B cell (primary cell): ENCODE results near the gene ENO2. TPM values are rescaled to one million over a fixed set of nuclear protein-coding genes. Genes with fewer than 3 reads are reported as not detected.

Experiments used
- ATAC-seq: fragments of 200-7000 bp; cut with Tn5 transposase; one replicate; pipeline ENCODE4 v1.10.0; 2021; ENCODE audit warnings: low read depth, mild to moderate bottlenecking, moderate number of reproducible peaks, moderate library complexity
- CTCF ChIA-PET: fragments of 350-600 bp; sonication (Branson Sonifier 250); formaldehyde crosslinking; loops from one replicate; lab custom pipeline; 2021; ENCODE audit warnings: antibody characterized with exemption, inconsistent platforms; lab: Charles Lee
- POLR2A ChIA-PET: fragments of 350-600 bp; sonication (Branson Sonifier 250); formaldehyde crosslinking; loops from one replicate; lab custom pipeline; 2021; ENCODE audit warnings: antibody characterized with exemption; lab: Charles Lee
- DNase-seq: peaks from one replicate; pipeline ENCODE4 v3.0.0; 2013
- H2AFZ ChIP-seq: 2 replicates; pipeline ENCODE4 v1.6.1; 2012; ENCODE audit warnings: mild to moderate bottlenecking, low read depth, low read length; ENCODE audit not compliant: insufficient read depth, poor library complexity, severe bottlenecking
- H3K27ac ChIP-seq, 2 donors: 1 replicate in 1 of 2; 2 replicates in 1 of 2; pipeline ENCODE4 v1.5.1; 2012 to 2013; ENCODE audit warnings: low read length in 2 of 2, mild to moderate bottlenecking in 2 of 2, moderate library complexity in 1 of 2
- H3K27me3 ChIP-seq, 4 experiments: fragments of 200-600 bp in 1 of 4; sonication (generic) in 1 of 4; replicated peaks in 1 of 4; 1 replicate in 2 of 4; 2 replicates in 2 of 4; pipeline versions ENCODE4 v1.6.1 to v1.7.0; 2013 to 2016; ENCODE audit warnings: low read length in 3 of 4, mild to moderate bottlenecking in 2 of 4, mixed read lengths in 1 of 4, moderate library complexity in 1 of 4; ENCODE audit not compliant: insufficient read depth in 4 of 4, control insufficient read depth in 3 of 4; ENCODE audit errors: control extremely low read depth in 1 of 4
- H3K36me3 ChIP-seq, 2 experiments: replicated peaks in 1 of 2; 1 replicate in 1 of 2; 2 replicates in 1 of 2; pipeline versions ENCODE4 v1.6.1 to v1.7.1; 2013; ENCODE audit warnings: low read length in 1 of 2; ENCODE audit not compliant: insufficient read depth in 2 of 2, control insufficient read depth in 1 of 2; ENCODE audit errors: control extremely low read depth in 1 of 2, extremely low read depth in 1 of 2
- H3K4me1 ChIP-seq, 2 donors: fragments of 200-600 bp in 1 of 2; sonication (generic) in 1 of 2; 1 replicate in 1 of 2; 2 replicates in 1 of 2; pipeline versions ENCODE4 v1.5.1 to v1.6.1; 2013 to 2017; ENCODE audit warnings: low read length in 2 of 2; ENCODE audit not compliant: control insufficient read depth in 2 of 2, insufficient read depth in 2 of 2
- H3K4me2 ChIP-seq: replicated peaks from 2 replicates; pipeline ENCODE3; 2012; ENCODE audit warnings: mild to moderate bottlenecking, low read depth, low read length; ENCODE audit not compliant: poor library complexity, severe bottlenecking
- H3K4me3 ChIP-seq, 5 experiments: fragments of 200-600 bp in 1 of 5; sonication (generic) in 1 of 5; 1 replicate in 3 of 5; 2 replicates in 2 of 5; pipeline versions ENCODE4 v1.5.1 to v1.7.0; 2011 to 2016; ENCODE audit warnings: low read length in 4 of 5, mild to moderate bottlenecking in 4 of 5, low read depth in 2 of 5, control low read depth in 1 of 5, moderate library complexity in 1 of 5; ENCODE audit not compliant: insufficient read depth in 1 of 5; ENCODE audit errors: control extremely low read depth in 1 of 5, extremely low read depth in 1 of 5
- H3K79me2 ChIP-seq: fragments of 200-600 bp; sonication (generic); one replicate; pipeline ENCODE4 v1.6.0; 2016; ENCODE audit warnings: low read length; ENCODE audit not compliant: control insufficient read depth, insufficient read depth
- H3K9ac ChIP-seq: fragments of 200-600 bp; sonication (generic); 2 replicates; pipeline ENCODE4 v1.6.1; 2017; ENCODE audit warnings: mild to moderate bottlenecking, low read length, moderate library complexity
- H3K9me3 ChIP-seq, 3 donors: one replicate each; pipeline versions ENCODE4 v1.6.1 to v1.7.1; 2013; ENCODE audit warnings: low read length in 2 of 3; ENCODE audit not compliant: control insufficient read depth in 2 of 3, insufficient read depth in 1 of 3; ENCODE audit errors: control extremely low read depth in 1 of 3
- H4K20me1 ChIP-seq: 2 replicates; pipeline ENCODE4 v1.6.0; 2012; ENCODE audit warnings: mild to moderate bottlenecking, low read length; ENCODE audit not compliant: insufficient read depth, control insufficient read depth, poor library complexity, severe bottlenecking
- H3K27ac Mint-ChIP-seq: one replicate; pipeline ENCODE4 v1.8.0; 2021; ENCODE audit warnings: mixed read lengths
- H3K27me3 Mint-ChIP-seq: one replicate; pipeline ENCODE4 v1.8.0; 2021; ENCODE audit warnings: mixed read lengths
- H3K4me1 Mint-ChIP-seq: one replicate; pipeline ENCODE4 v1.8.0; 2021; ENCODE audit warnings: mixed read lengths
- H3K4me3 Mint-ChIP-seq: one replicate; pipeline ENCODE4 v1.8.0; 2021; ENCODE audit warnings: mixed read lengths
- H3K9me3 Mint-ChIP-seq: one replicate; pipeline ENCODE4 v1.8.0; 2022; ENCODE audit warnings: mixed read lengths; ENCODE audit not compliant: insufficient read depth
- EZH2 ChIP-seq: IDR thresholded peaks from 2 replicates; pipeline ENCODE4 v1.6.1; 2012; ENCODE audit warnings: borderline replicate concordance, low read depth, mild to moderate bottlenecking, moderate library complexity, low read length; ENCODE audit not compliant: insufficient read depth, poor library complexity, severe bottlenecking
- WGBS: methylation state at CpG from one replicate; pipeline ENCODE4 v1.1.5; 2013; ENCODE audit warnings: missing lambda C conversion rate; ENCODE audit not compliant: insufficient coverage; 5-methylcytosine and 5-hydroxymethylcytosine counted together
- intact Hi-C: fragments of 100-400 bp; cut with micrococcal nuclease; formaldehyde crosslinking; loops from one replicate; pipeline ENCODE4 v1.10.0; 2022
- polyA plus RNA-seq: library from polyadenylated mRNA; depleted of rRNA; stranded (reverse); fragments of >200 nt; gene quantifications from 2 replicates; pipeline ENCODE4 v1.2.3, GENCODE V29; 2012
- total RNA-seq, 2 donors: library from RNA; stranded (reverse); fragments of 120-200 nt in 1 of 2; gene quantifications; 1 replicate in 1 of 2; 2 replicates in 1 of 2; pipeline versions ENCODE4 v1.2.3 to v1.2.4, GENCODE V29; 2013 to 2022
- TF ChIP-seq, protein P1 (sequence below): fragments of 200-600 bp; IDR thresholded peaks from one replicate; pipeline ENCODE4 v1.8.0; 2022; ENCODE audit warnings: antibody characterized with exemption, mild to moderate bottlenecking

ENO2 gene
- total and polyA plus RNA-seq, 2 donors (not counting 1 experiment from before 2014, with no cell fraction given) = 42.5 to 55.3 TPM

DNA sequence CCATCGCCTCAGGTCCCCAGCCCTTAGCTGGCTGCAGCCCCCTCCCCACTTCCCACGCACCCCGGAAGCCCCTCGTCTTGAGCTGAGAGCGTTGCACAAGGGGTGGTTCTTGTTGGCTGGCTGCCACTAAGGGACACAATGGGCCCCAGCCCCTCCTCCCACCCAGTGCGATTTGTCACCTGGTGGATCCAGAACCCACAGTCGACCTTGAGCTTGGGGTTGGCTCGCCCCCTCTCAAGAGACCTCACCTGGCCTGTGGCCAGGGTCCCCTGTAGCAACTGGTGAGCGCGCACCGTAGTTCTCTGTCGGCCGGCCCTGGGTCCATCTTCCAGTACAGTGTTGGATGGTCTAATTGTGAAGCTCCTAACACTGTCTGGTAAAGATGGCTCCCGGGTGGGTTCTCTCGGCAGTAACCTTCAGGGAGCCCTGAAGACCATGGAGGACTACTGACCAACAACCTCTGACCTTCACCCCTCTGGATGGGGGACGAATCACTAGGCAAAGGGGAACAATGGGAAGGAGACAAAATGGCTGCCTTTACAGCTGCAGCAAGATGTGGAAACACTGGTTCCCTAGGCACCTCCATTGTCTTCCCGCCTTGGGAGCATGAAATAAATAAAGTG, 49.5 kb downstream of the ENO2 start:
- no peak for ATAC-seq
- Histone ChIP-seq H4K20me1 (peaks cover 14% of the 10 kb centered on the region), H3K79me2 (peaks cover 37% of the 10 kb centered on the region), H3K4me1 (peaks cover 61 to 69% of the 10 kb centered on the region in 2 donors), H3K9me3 (no peaks in the 10 kb centered on the region), H3K4me3 (no peak overlapping the region), H3K4me2 (no peak overlapping the region), H3K27me3 (no peaks in the 10 kb centered on the region), H3K27ac (peak overlapping the region in 1 of 2 donors; percentile 63), H2AFZ (no peak overlapping the region), H3K9ac (no peak overlapping the region), H3K36me3 (peaks cover 0 to 69% of the 10 kb centered on the region in 2 experiments)
- H3K27ac Mint-ChIP-seq = peak overlapping the region; percentile 91
- H3K4me1 Mint-ChIP-seq = peaks cover 64% of the 10 kb centered on the region
- POLR2A ChIA-PET = interaction anchor here (1.4 to 18.2 kb wide), 3 partner anchors 9 to 37 kb away, joined by 3 to 662 read pairs (median 9); partner anchors contain the start of genes C12orf57, PTPN6 and RNU7-1
- CTCF ChIA-PET = interaction anchor here (1.0 to 13.5 kb wide), 10 partner anchors 8 to 155 kb away, joined by 3 to 944 read pairs (median 5); partner anchors contain the start of genes C12orf57, LPCAT3, PTPN6 and RNU7-1
- TF ChIP-seq EZH2 = no peak
- TF ChIP-seq, protein P1, sequence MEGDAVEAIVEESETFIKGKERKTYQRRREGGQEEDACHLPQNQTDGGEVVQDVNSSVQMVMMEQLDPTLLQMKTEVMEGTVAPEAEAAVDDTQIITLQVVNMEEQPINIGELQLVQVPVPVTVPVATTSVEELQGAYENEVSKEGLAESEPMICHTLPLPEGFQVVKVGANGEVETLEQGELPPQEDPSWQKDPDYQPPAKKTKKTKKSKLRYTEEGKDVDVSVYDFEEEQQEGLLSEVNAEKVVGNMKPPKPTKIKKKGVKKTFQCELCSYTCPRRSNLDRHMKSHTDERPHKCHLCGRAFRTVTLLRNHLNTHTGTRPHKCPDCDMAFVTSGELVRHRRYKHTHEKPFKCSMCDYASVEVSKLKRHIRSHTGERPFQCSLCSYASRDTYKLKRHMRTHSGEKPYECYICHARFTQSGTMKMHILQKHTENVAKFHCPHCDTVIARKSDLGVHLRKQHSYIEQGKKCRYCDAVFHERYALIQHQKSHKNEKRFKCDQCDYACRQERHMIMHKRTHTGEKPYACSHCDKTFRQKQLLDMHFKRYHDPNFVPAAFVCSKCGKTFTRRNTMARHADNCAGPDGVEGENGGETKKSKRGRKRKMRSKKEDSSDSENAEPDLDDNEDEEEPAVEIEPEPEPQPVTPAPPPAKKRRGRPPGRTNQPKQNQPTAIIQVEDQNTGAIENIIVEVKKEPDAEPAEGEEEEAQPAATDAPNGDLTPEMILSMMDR = no peak
- intact Hi-C loops = no loop called here
- no peaks in the 10 kb centered on the region for H3K9me3 Mint-ChIP-seq
- WGBS = 91% methylated on average over 15 of the region's 17 CpGs
- no peak overlapping the region for H3K4me3 Mint-ChIP-seq
- H3K27me3 Mint-ChIP-seq = no peaks in the 10 kb centered on the region
- DNase-seq = no peak

DNA sequence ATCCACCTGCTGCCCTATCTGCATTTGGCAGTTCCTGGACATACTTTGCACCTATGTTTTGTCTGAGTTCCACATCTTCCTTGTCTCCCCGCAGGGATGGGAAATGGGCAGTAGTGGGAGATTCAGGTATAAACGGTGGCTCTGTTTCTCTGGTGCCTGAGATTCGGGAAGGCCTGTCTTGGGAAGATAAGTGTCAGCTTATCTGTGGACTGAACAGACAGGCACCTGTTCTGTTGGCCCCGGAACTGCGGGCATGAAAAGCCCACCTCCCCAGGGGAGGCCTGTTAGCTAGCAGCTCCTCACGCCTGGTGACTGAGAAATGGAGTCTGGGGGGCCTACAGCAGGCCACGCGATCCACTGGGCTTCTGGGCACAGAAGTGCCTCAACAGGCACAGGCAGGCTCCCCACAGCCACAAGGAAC, 50.2 kb downstream of the ENO2 start:
- POLR2A ChIA-PET = interaction anchor here (0.6 to 18.2 kb wide), 4 partner anchors 9 to 94 kb away, joined by 3 to 662 read pairs (median 4); partner anchors contain the start of genes C12orf57, PTPN6, RNU7-1 and SPSB2
- peak overlapping the region; percentile 91 for H3K27ac Mint-ChIP-seq
- Histone ChIP-seq H3K27me3 (no peaks in the 10 kb centered on the region), H3K36me3 (peaks cover 0 to 67% of the 10 kb centered on the region in 2 experiments), H3K4me1 (peaks cover 60 to 69% of the 10 kb centered on the region in 2 donors), H3K79me2 (peaks cover 36% of the 10 kb centered on the region), H3K9me3 (no peaks in the 10 kb centered on the region), H3K27ac (peak overlapping the region; percentile 30 to 63), H3K4me3 (no peak overlapping the region), H4K20me1 (peaks cover 14% of the 10 kb centered on the region), H3K4me2 (peak overlapping the region; percentile 36), H3K9ac (no peak overlapping the region), H2AFZ (no peak overlapping the region)
- CTCF ChIA-PET = interaction anchor here (0.9 to 13.5 kb wide), 16 partner anchors 9 to 154 kb away, joined by 3 to 944 read pairs (median 6); partner anchors contain the start of genes C12orf57, C1RL, LPCAT3 and PTPN6
- 71% methylated on average over 8 of the region's 8 CpGs for WGBS
- H3K4me1 Mint-ChIP-seq = peaks cover 63% of the 10 kb centered on the region
- intact Hi-C loops = loop anchor here (1.0 kb wide), 3 partner anchors 20 to 95 kb away; partner anchors contain the start of gene C12orf57
- no peak for TF ChIP-seq EZH2
- TF ChIP-seq, protein P1 = no peak
- no peak for DNase-seq
- no peaks in the 10 kb centered on the region for H3K9me3 Mint-ChIP-seq
- no peaks in the 10 kb centered on the region for H3K27me3 Mint-ChIP-seq
- no peak for ATAC-seq
- H3K4me3 Mint-ChIP-seq = no peak overlapping the region
